IMR-90 (cell line): ENCODE measurements around the gene NQO2. TPM values are rescaled to one million over a fixed set of nuclear protein-coding genes. Genes with fewer than 3 reads are reported as not detected.

ENCODE experiments used
- ATAC-seq: fragments of 200-7000 bp; cut with Tn5 transposase; 2 replicates; pipeline ENCODE4 v1.9.1; 2020; ENCODE audit warnings: low read depth, mild to moderate bottlenecking, moderate library complexity
- BruUV-seq: library from RNA; stranded (reverse); fragments of 400-500 nt; replicated peaks from 2 replicates; lab custom pipeline; 2021; lab: Mats Ljungman, UMichigan
- CTCF ChIA-PET: fragments of 300-600 bp; formaldehyde crosslinking; extraction: SDS; loops from one replicate; lab custom pipeline; 2021; ENCODE audit warnings: antibody characterized with exemption; lab: Yijun Ruan, JAX
- POLR2A ChIA-PET: fragments of 300-600 bp; sonication (Branson Sonifier 250); formaldehyde crosslinking; loops from one replicate; lab custom pipeline; 2022; ENCODE audit warnings: antibody characterized with exemption; ENCODE audit not compliant: unreplicated experiment; lab: Charles Lee
- DNase-seq: peaks from one replicate; pipeline ENCODE4 v3.0.0; 2013
- H2AFZ ChIP-seq: replicated peaks from 2 replicates; pipeline ENCODE3; 2013; ENCODE audit warnings: low read length, mild to moderate bottlenecking; ENCODE audit not compliant: poor library complexity
- H2AK5ac ChIP-seq: 2 replicates; pipeline ENCODE4 v1.6.1; 2013; ENCODE audit warnings: low read depth, low read length, inconsistent platforms
- H2AK9ac ChIP-seq: replicated peaks from 2 replicates; pipeline ENCODE3; 2013; ENCODE audit warnings: mild to moderate bottlenecking, low read depth, low read length, moderate library complexity; ENCODE audit not compliant: poor library complexity
- H2BK120ac ChIP-seq: 2 replicates; pipeline ENCODE4 v1.6.1; 2013; ENCODE audit warnings: low read depth, low read length, inconsistent platforms
- H2BK15ac ChIP-seq: 3 replicates; pipeline ENCODE4 v1.6.1; 2013; ENCODE audit warnings: low read depth, low read length, inconsistent platforms
- H2BK20ac ChIP-seq: 2 replicates; pipeline ENCODE4 v1.6.1; 2013; ENCODE audit warnings: low read depth, mild to moderate bottlenecking, inconsistent platforms, low read length, moderate library complexity
- H2BK5ac ChIP-seq: 2 replicates; pipeline ENCODE4 v1.6.1; 2013; ENCODE audit warnings: mild to moderate bottlenecking, low read depth, low read length, inconsistent platforms; ENCODE audit not compliant: poor library complexity, severe bottlenecking
- H3K14ac ChIP-seq: replicated peaks from 2 replicates; pipeline ENCODE4 v1.6.1; 2013; ENCODE audit warnings: low read depth, low read length, inconsistent platforms
- H3K18ac ChIP-seq: 2 replicates; pipeline ENCODE4 v1.6.1; 2013; ENCODE audit warnings: low read depth, low read length, control low read depth
- H3K23ac ChIP-seq: 2 replicates; pipeline ENCODE4 v1.6.1; 2013; ENCODE audit warnings: low read depth, low read length, inconsistent platforms
- H3K27ac ChIP-seq: 2 replicates; pipeline ENCODE4 v1.5.1; 2013; ENCODE audit warnings: mild to moderate bottlenecking, control low read depth, low read length; ENCODE audit not compliant: insufficient read depth
- H3K27me3 ChIP-seq: 2 replicates; pipeline ENCODE4 v1.6.1; 2013; ENCODE audit warnings: low read length; ENCODE audit not compliant: control insufficient read depth, insufficient read depth
- H3K36me3 ChIP-seq: 2 replicates; pipeline ENCODE4 v1.6.1; 2013; ENCODE audit warnings: low read length, mixed read lengths; ENCODE audit not compliant: control insufficient read depth, insufficient read depth
- H3K4ac ChIP-seq: 2 replicates; pipeline ENCODE4 v1.6.1; 2013; ENCODE audit warnings: low read depth, low read length, inconsistent platforms
- H3K4me1 ChIP-seq: 2 replicates; pipeline ENCODE4 v1.6.1; 2013; ENCODE audit warnings: low read length, mixed read lengths; ENCODE audit not compliant: control insufficient read depth, insufficient read depth
- H3K4me2 ChIP-seq: 2 replicates; pipeline ENCODE4 v1.6.1; 2013; ENCODE audit warnings: low read depth, mild to moderate bottlenecking, control low read depth, low read length, moderate library complexity
- H3K4me3 ChIP-seq: 2 replicates; pipeline ENCODE4 v1.5.1; 2013; ENCODE audit warnings: low read depth, mild to moderate bottlenecking, control low read depth, low read length, moderate library complexity; ENCODE audit not compliant: insufficient read depth
- H3K56ac ChIP-seq: 2 replicates; pipeline ENCODE4 v1.6.1; 2013; ENCODE audit warnings: low read length, inconsistent platforms; ENCODE audit not compliant: insufficient read depth; ENCODE audit errors: extremely low read depth
- H3K79me1 ChIP-seq, 2 experiments: 2 replicates each; pipeline ENCODE4 v1.6.1; 2013; ENCODE audit warnings: low read length in 2 of 2, inconsistent platforms in 1 of 2, low read depth in 1 of 2
- H3K9ac ChIP-seq: 2 replicates; pipeline ENCODE4 v1.6.1; 2013; ENCODE audit warnings: low read depth, low read length, control low read depth
- H3K9me1 ChIP-seq: 2 replicates; pipeline ENCODE4 v1.6.1; 2013; ENCODE audit warnings: low read length, inconsistent platforms; ENCODE audit not compliant: insufficient read depth
- H3K9me3 ChIP-seq: 2 replicates; pipeline ENCODE4 v1.6.1; 2013; ENCODE audit warnings: low read length; ENCODE audit not compliant: control insufficient read depth, insufficient read depth
- H4K20me1 ChIP-seq: 2 replicates; pipeline ENCODE4 v1.6.1; 2013; ENCODE audit warnings: low read length, inconsistent platforms; ENCODE audit not compliant: insufficient read depth
- H4K5ac ChIP-seq: 2 replicates; pipeline ENCODE4 v1.6.1; 2013; ENCODE audit warnings: mild to moderate bottlenecking, low read depth, low read length, control low read depth
- H4K8ac ChIP-seq, 2 experiments: 2 replicates each; pipeline ENCODE4 v1.6.1; 2013; ENCODE audit warnings: low read depth in 2 of 2, low read length in 2 of 2, control low read depth in 1 of 2, inconsistent platforms in 1 of 2
- H4K91ac ChIP-seq: 2 replicates; pipeline ENCODE4 v1.6.1; 2013; ENCODE audit warnings: low read depth, low read length, inconsistent platforms; ENCODE audit not compliant: insufficient read depth
- BHLHE40 ChIP-seq: fragments of 150-350 bp; IDR thresholded peaks from 2 replicates; pipeline ENCODE4 v1.6.1; 2016; ENCODE audit warnings: mild to moderate bottlenecking, low read depth, low read length
- CEBPB ChIP-seq: IDR thresholded peaks from 2 replicates; pipeline ENCODE4 v1.6.1; 2012; ENCODE audit warnings: low read depth, low read length, improper control_type of control experiment
- CHD1 ChIP-seq: IDR thresholded peaks from 2 replicates; pipeline ENCODE4 v1.6.1; 2012; ENCODE audit warnings: low read depth, low read length, improper control_type of control experiment
- FOS ChIP-seq: fragments of 150-350 bp; IDR thresholded peaks from 2 replicates; pipeline ENCODE4 v1.6.1; 2016; ENCODE audit warnings: low read depth, low read length
- MAFK ChIP-seq: IDR thresholded peaks from 2 replicates; pipeline ENCODE4 v1.6.1; 2012; ENCODE audit warnings: low read depth, low read length, improper control_type of control experiment
- MXI1 ChIP-seq: IDR thresholded peaks from 2 replicates; pipeline ENCODE4 v1.6.1; 2012; ENCODE audit warnings: low read depth, mild to moderate bottlenecking, low read length, moderate library complexity, borderline replicate concordance
- POLR2A ChIP-seq: IDR thresholded peaks from 2 replicates; pipeline ENCODE4 v1.6.1; 2012; ENCODE audit warnings: mild to moderate bottlenecking, low read depth, low read length
- RAD21 ChIP-seq: IDR thresholded peaks from 2 replicates; pipeline ENCODE4 v1.6.1; 2012; ENCODE audit warnings: low read length, improper control_type of control experiment
- RCOR1 ChIP-seq: IDR thresholded peaks from 2 replicates; pipeline ENCODE4 v1.6.1; 2012; ENCODE audit warnings: mild to moderate bottlenecking, low read length, improper control_type of control experiment; ENCODE audit not compliant: insufficient replicate concordance
- SMC3 ChIP-seq: fragments of 150-350 bp; IDR thresholded peaks from 2 replicates; pipeline ENCODE4 v1.6.1; 2016; ENCODE audit warnings: low read depth, mild to moderate bottlenecking, antibody characterized with exemption, low read length, moderate library complexity
- WGBS, 2 experiments: methylation state at CpG; one replicate each; pipeline versions ENCODE4 v1.1.5 to v1.1.7; 2013; ENCODE audit warnings: missing lambda C conversion rate in 2 of 2; ENCODE audit not compliant: insufficient read length in 1 of 2; ENCODE audit errors: extremely low coverage in 2 of 2; 5-methylcytosine and 5-hydroxymethylcytosine counted together
- dilution Hi-C: fragments of 300-500 bp; cut with HindIII; formaldehyde crosslinking; loops from one replicate; pipeline ENCODE4 v1.14.3; 2018; ENCODE audit warnings: low sequenced_read_pairs; ENCODE audit not compliant: unreplicated experiment
- in situ Hi-C: fragments of 300-500 bp; cut with MboI; formaldehyde crosslinking; loops from 3 replicates; pipeline ENCODE4 v1.14.3; 2019; ENCODE audit warnings: low sequenced_read_pairs, inconsistent platforms, mixed read lengths
- intact Hi-C: fragments of 100-400 bp; cut with micrococcal nuclease; formaldehyde crosslinking; loops from 2 replicates; pipeline ENCODE4 v1.10.0; 2022
- polyA plus RNA-seq, 3 experiments: library from polyadenylated mRNA; depleted of rRNA; stranded (reverse); fragments of >200 nt; gene quantifications; 2 replicates each; pipeline ENCODE4 v1.2.3, GENCODE V29; 2012; ENCODE audit warnings: low replicate concordance in 1 of 3
- total RNA-seq: library from RNA; depleted of rRNA; stranded (reverse); fragments of >200 nt; gene quantifications from 2 replicates; pipeline ENCODE4 v1.2.3, GENCODE V29; 2012
- TF ChIP-seq, protein P1 (sequence below): conservative IDR thresholded peaks from 2 replicates; pipeline ENCODE4 v1.5.1; 2012; ENCODE audit warnings: mild to moderate bottlenecking, low read depth, low read length, improper control_type of control experiment

NQO2 gene
- total and polyA plus RNA-seq, 2 of the 4 experiments (the other 2 are of a cell fraction), result 42.5 to 72.1 TPM

DNA sequence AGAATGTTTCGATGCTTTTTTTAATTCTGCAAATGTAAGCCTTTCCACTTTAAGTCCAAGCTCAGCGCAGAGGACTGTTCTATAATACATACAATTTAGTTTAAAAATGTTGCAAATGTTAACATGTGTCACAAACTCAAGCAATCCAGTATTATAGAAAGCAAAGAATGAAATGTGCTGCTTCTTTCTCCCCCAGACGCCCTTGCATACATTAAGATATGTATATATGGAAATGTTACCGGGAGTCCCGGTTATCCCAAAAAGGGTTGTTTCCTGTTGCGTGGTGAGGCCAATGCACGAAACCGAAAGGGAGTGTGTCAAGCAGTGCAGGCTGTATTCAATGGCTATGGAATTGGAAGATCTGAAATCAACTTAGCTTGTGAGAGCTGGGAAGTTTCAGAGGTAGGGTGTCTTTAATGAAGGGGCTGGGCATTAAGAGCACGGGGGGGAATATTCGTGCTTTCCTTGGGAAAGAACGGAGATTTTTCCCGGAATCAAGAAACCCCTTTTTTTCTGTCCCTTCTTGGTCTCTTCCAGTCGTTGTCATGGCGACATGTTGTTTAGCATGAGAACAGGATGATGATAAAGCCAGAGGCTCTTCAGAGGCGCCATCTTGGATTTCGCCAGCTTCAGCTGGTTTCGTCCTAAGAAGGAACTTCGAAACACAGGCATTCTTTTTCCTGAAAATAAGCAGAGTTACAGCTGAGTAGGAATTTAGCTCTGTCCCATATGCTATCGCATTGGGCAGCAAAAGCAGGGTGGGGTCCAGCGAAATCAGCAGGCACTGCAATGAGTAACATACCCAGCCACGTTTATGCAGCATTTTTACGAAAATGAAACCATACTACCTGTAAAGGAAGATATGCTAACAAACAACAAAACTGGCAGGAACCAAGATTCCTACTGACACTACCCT is 10.1 kb upstream of the NQO2 start:
- Histone ChIP-seq H4K91ac (peak overlapping the region; percentile 100), H3K27ac (peak overlapping the region; percentile 98), H2BK120ac (peak overlapping the region; percentile 100), H2AK5ac (peak overlapping the region; percentile 99), H3K18ac (peak overlapping the region; percentile 99), H3K14ac (peak overlapping the region; percentile 100), H2BK20ac (peak overlapping the region; percentile 98), H2AFZ (peak overlapping the region; percentile 95), H3K79me1 (peaks cover 0 to 10% of the 10 kb centered on the region in 2 experiments; a peak in 1 of 4 replicates), H3K23ac (peak overlapping the region; percentile 100), H4K5ac (peak overlapping the region; percentile 100), H4K20me1 (no peaks in the 10 kb centered on the region), H3K27me3 (no peaks in the 10 kb centered on the region), H3K36me3 (no peaks in the 10 kb centered on the region), H3K9me1 (peaks cover 15% of the 10 kb centered on the region), H3K4me2 (peak overlapping the region; percentile 91), H3K4me3 (peak overlapping the region; percentile 72), H2BK15ac (peak overlapping the region; percentile 93; the same call in 2 of the 3 replicates), H3K56ac (peak overlapping the region; percentile 100), H4K8ac (peak overlapping the region; percentile 78 to 100), H3K4me1 (peaks cover 14% of the 10 kb centered on the region), H3K9ac (peak overlapping the region; percentile 99), H3K4ac (peak overlapping the region; percentile 100), H2BK5ac (peak overlapping the region; percentile 100), H2AK9ac (peak overlapping the region; percentile 99), H3K9me3 (no peaks in the 10 kb centered on the region)
- intact Hi-C loops (loop anchor here (1.0 to 10.0 kb wide), 5 partner anchors 37 to 1392 kb away; partner anchors contain the start of gene WRNIP1), in situ Hi-C loops (loop anchor here (10.0 kb wide), 2 partner anchors 65 to 265 kb away; partner anchors contain the start of gene PSMG4), dilution Hi-C loops (no loop called here)
- POLR2A ChIA-PET, result interaction anchor here (0.5 to 1.8 kb wide), 7 partner anchors 37 to 657 kb away, joined by 3 to 8 read pairs (median 4); no protein-coding TSS in a partner anchor
- 0% methylated on average over 6 of the region's 22 CpGs; no CpG with 5 or more reads in 1 of the 2 experiments for WGBS, 2 experiments
- TF ChIP-seq MXI1 (peak; percentile 54; the same call in 1 of the 2 replicates), SMC3 (no peak; the same call in 1 of the 2 replicates), FOS (no peak), CHD1 (peak; percentile 73), BHLHE40 (peak; percentile 94), RAD21 (no peak; the same call in 1 of the 2 replicates), MAFK (no peak), POLR2A (peak; percentile 78), RCOR1 (no peak), CEBPB (peak; percentile 34; the same call in 1 of the 2 replicates)
- TF ChIP-seq, protein P1, sequence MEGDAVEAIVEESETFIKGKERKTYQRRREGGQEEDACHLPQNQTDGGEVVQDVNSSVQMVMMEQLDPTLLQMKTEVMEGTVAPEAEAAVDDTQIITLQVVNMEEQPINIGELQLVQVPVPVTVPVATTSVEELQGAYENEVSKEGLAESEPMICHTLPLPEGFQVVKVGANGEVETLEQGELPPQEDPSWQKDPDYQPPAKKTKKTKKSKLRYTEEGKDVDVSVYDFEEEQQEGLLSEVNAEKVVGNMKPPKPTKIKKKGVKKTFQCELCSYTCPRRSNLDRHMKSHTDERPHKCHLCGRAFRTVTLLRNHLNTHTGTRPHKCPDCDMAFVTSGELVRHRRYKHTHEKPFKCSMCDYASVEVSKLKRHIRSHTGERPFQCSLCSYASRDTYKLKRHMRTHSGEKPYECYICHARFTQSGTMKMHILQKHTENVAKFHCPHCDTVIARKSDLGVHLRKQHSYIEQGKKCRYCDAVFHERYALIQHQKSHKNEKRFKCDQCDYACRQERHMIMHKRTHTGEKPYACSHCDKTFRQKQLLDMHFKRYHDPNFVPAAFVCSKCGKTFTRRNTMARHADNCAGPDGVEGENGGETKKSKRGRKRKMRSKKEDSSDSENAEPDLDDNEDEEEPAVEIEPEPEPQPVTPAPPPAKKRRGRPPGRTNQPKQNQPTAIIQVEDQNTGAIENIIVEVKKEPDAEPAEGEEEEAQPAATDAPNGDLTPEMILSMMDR, result no peak
- DNase-seq, result peak; percentile 95
- peak; percentile 53 for ATAC-seq
- CTCF ChIA-PET, result interaction anchor here (0.6 to 3.1 kb wide), 14 partner anchors 12 to 1393 kb away, joined by 3 to 37 read pairs (median 5); no protein-coding TSS in a partner anchor
- BruUV-seq, result no TSS peak
